GM12865 (cell line): ENCODE results near the gene PEA15.

Source experiments
- DNase-seq: peaks from one replicate; pipeline ENCODE4 v3.0.0; 2010; ENCODE audit warnings: low read depth
- H3K4me3 ChIP-seq: 2 replicates; pipeline ENCODE4 v1.5.1; 2011; ENCODE audit warnings: mild to moderate bottlenecking, low read depth, low read length, control low read depth
- TF ChIP-seq, protein P1 (sequence below): IDR thresholded peaks from 2 replicates; pipeline ENCODE4 v1.5.1; 2011; ENCODE audit warnings: low read length, control low read depth, low read depth, inconsistent platforms; ENCODE audit not compliant: insufficient read depth; ENCODE audit errors: missing control alignments

The PEA15 gene

DNA sequence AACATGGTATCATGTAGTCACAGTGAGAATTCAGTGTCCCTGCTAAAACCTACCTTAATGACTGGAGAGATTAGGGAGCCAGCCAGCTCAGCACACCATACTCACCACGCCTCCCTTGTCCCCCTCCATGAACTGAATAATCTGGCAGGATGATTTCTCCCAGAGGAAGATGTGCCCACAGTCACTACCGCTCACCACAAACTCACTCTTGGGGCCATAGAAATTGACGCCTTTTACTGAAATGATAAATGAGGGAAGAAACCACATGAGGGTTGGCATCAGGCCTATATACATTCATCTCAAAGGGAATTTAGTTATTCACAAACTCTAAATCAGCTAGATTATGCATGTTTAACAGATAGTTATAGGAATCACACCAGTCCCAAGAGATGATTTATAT, 17.4 kb downstream of the PEA15 start:
- TF ChIP-seq, protein P1, sequence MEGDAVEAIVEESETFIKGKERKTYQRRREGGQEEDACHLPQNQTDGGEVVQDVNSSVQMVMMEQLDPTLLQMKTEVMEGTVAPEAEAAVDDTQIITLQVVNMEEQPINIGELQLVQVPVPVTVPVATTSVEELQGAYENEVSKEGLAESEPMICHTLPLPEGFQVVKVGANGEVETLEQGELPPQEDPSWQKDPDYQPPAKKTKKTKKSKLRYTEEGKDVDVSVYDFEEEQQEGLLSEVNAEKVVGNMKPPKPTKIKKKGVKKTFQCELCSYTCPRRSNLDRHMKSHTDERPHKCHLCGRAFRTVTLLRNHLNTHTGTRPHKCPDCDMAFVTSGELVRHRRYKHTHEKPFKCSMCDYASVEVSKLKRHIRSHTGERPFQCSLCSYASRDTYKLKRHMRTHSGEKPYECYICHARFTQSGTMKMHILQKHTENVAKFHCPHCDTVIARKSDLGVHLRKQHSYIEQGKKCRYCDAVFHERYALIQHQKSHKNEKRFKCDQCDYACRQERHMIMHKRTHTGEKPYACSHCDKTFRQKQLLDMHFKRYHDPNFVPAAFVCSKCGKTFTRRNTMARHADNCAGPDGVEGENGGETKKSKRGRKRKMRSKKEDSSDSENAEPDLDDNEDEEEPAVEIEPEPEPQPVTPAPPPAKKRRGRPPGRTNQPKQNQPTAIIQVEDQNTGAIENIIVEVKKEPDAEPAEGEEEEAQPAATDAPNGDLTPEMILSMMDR, result no peak
- DNase-seq, result no peak
- no peak overlapping the region for H3K4me3 ChIP-seq

DNA sequence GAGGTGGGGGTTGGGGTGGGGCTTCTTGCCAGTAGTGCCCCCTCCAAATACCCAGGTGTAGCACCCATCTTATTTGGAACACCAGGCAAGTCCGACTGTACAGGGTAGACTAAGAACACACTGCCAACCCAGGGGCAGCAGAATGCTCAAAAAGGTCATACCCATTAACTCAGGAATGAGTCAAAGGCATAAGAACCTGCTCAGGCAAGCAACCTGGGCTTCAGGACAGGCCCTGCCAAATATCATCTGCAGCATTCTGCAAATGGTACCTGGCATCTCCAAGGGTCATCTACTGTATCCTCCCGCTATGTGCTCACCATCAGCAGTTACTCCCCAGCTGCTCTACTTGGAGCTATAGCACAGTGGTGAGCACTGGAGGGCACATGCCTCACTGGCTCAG, 19.4 kb downstream of the PEA15 start:
- TF ChIP-seq, protein P1, result no peak
- no peak overlapping the region for H3K4me3 ChIP-seq
- DNase-seq, result no peak

DNA sequence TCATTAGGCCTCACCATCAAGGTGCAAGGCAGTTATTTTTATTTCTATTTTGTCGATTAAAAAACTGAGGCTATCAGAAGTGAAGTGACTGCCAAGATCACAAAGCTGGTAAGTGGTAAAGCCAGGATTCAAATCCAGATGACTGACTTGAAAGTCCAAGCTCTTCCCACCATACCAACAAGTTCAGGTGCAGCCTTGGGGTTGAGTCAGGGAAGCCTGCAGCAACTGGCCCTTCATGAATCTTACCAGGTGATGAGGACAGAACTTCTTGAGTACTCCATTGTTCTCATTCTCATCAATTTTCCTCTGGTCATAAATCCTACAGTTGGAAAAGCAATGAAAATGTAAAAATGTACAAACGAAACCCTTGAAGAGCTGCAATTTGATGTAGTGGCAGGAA, 20.2 kb downstream of the PEA15 start:
- no peak for DNase-seq
- no peak overlapping the region for H3K4me3 ChIP-seq
- TF ChIP-seq, protein P1, result no peak

DNA sequence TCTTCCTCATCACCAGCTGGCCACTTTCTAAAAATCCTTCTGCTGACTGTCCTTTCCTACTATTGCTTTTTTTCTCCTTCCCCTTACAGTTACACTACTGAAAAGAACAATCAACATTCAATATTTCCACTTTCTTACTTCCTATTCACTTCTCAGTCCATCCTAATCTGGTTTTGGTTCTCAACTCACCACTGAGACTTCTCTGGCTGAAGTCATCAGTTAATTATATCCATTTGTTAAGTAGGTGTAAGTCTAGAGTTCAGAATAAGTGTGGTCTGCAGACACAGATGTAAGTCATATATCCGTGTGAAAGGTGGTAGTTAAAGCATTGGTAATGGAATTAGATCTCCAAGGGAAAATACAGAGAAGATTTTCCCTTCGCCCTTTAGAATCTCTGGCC, 21.4 kb downstream of the PEA15 start:
- DNase-seq, result peak; percentile 36
- TF ChIP-seq, protein P1, result no peak
- H3K4me3 ChIP-seq, result no peak overlapping the region

DNA sequence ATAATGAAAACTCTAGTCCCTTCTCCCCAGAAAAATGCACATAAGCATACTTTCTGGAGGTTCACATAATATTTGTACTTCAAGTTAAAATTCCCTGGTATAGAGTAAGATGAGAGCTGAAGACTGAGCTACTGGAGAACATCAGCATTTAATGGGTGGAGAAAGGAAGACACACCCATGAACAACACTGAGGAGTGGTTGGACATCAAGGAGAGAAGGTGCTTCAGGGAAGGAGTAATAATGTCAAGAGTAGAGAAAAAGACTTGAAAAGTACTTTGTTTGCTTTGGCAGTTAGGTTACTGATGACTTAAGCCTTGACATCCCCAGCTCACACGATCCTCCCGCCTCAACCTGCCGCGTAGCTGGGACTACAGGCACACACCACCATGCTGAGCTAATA, 21.9 kb downstream of the PEA15 start:
- TF ChIP-seq, protein P1, result no peak
- no peak overlapping the region for H3K4me3 ChIP-seq
- DNase-seq, result no peak

DNA sequence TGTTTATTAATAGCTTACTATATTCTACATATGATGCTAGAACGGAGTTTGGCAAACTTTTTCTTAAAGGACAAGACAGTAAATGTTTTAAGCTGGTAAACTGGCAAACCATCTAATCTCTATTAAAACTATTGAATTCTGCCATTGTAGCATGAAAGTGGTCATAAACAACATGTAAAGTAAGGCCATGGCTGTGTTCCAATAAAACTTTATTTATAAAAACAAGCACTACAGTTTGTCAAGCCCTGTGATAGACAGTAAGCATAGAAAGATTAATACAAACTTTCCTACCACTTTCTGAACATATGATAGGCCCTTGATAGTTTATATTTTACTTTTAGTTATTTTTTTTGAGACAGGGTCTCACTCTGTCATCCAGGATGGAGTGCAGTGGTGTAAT, 22.4 kb downstream of the PEA15 start:
- no peak overlapping the region for H3K4me3 ChIP-seq
- TF ChIP-seq, protein P1, result no peak
- no peak for DNase-seq

DNA sequence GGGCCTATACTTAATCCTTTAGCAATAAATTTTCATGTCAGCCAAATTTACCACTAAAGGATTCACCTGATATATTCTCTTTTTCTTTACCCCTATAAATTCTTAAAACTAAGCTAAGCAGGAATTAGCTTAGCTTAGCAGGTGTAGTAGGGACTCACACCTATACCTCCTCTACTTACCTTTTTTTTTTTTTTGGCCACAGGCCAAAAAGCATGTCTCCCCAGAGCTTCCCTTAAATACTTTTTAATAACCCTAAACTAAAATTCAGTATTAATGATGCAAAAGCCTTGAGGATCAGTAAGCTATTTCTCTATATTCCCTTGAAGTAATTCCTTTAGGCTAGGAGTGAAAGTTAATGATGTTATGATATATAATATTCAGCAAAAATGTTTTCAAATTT, 23.2 kb downstream of the PEA15 start:
- TF ChIP-seq, protein P1, result no peak
- H3K4me3 ChIP-seq, result no peak overlapping the region
- no peak for DNase-seq
